ENCODE results near the gene PCSK5.

DNA sequence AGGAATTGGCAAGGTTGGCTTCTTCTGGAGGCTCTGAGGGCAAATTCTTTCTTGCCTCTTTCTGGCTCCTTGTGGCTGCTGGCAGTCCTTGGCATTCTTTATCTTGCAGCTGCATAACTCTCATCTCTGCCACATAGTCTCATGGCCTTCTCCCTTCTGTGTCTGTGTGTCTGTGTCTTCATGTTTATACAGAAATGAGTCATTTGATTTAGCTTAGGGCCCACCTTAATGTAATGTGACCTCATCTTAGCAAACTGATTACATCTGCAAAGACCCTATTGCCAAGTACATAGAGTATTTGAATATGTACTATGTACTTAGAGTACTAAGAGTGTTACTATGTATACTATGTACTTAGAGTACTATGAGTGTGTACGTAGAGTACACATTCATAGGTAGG, 381.3 kb downstream of the PCSK5 start:
- TF ChIP-seq CTCF (conservative IDR thresholded peaks at IDR 0.05; ENCODE audit: low read length) (no peak), EZH2phosphoT487 (IDR thresholded peaks at IDR 0.05; ENCODE audit: borderline replicate concordance, low read depth, low read length) (no peak)

All from OCI-LY7 (cell line).